ENCODE data around the gene ITPR1. TPM values are rescaled to one million over a fixed set of nuclear protein-coding genes. Genes with fewer than 3 reads are reported as not detected.

Gene ITPR1
- total RNA-seq, 4 donors from 2014 or later = 184 to 305 (median 218) TPM

- H3K27me3 ChIP-seq = no peaks in the 10 kb centered on the region
- ATAC-seq = no peak
- H3K4me3 ChIP-seq = no peak overlapping the region
- 92% methylated on average over 2 of the region's 3 CpGs; no CpG with 5 or more reads in 1 of the 2 donors for WGBS, 2 donors (ENCODE audit: low coverage in 1 of 2)
- no peaks in the 10 kb centered on the region for H3K9me3 ChIP-seq
- H3K4me1 ChIP-seq = peaks cover 8 to 47% (median 25%) of the 10 kb centered on the region in 3 donors
- TF ChIP-seq CTCF (IDR thresholded peaks at IDR 0.05) (no peak), POLR2AphosphoS5 (IDR thresholded peaks at IDR 0.05) (no peak), EP300 (IDR thresholded peaks at IDR 0.05) (no peak), POLR2A (IDR thresholded peaks at IDR 0.05) (no peak)
- H3K36me3 ChIP-seq = peaks cover 0 to 70% of the 10 kb centered on the region in 2 donors
- H3K27ac ChIP-seq = no peak overlapping the region
Observed at GRCh38 chr3:4774531-4774930, 281.4 kb downstream of the ITPR1 start.

GRCh38 chr3:4776399-4776979 is 283.3 kb downstream of the ITPR1 start:
- Histone ChIP-seq H3K36me3 (peaks cover 0 to 64% of the 10 kb centered on the region in 2 donors), H3K9me3 (no peaks in the 10 kb centered on the region), H3K27me3 (no peaks in the 10 kb centered on the region), H3K4me3 (no peak overlapping the region), H3K27ac (peak overlapping the region in 2 of 4 donors; percentile 33 to 38), H3K4me1 (peaks cover 6 to 46% (median 16%) of the 10 kb centered on the region in 3 donors)
- TF ChIP-seq POLR2AphosphoS5 (IDR thresholded peaks at IDR 0.05) (no peak), EP300 (IDR thresholded peaks at IDR 0.05) (no peak), CTCF (IDR thresholded peaks at IDR 0.05) (no peak), POLR2A (IDR thresholded peaks at IDR 0.05) (no peak)
- no peak for ATAC-seq
- WGBS, 2 donors (ENCODE audit: low coverage in 1 of 2) = 67 to 79% methylated on average over 2 to 3 of the region's 4 CpGs

- Histone ChIP-seq H3K36me3 (peaks cover 0 to 65% of the 10 kb centered on the region in 2 donors), H3K4me3 (no peak overlapping the region), H3K27me3 (no peaks in the 10 kb centered on the region), H3K9me3 (no peaks in the 10 kb centered on the region), H3K4me1 (peaks cover 0 to 40% (median 10%) of the 10 kb centered on the region in 3 donors), H3K27ac (peak overlapping the region in 2 of 4 donors; percentile 33 to 38)
- no peak for TF ChIP-seq CTCF (IDR thresholded peaks at IDR 0.05)
- TF ChIP-seq POLR2AphosphoS5 (IDR thresholded peaks at IDR 0.05) = peak; percentile 27
- WGBS, 2 donors (ENCODE audit: low coverage in 1 of 2) = 48 to 57% methylated on average over 3 to 5 of the region's 5 CpGs
- ATAC-seq = peak; percentile 74
Observed at GRCh38 chr3:4776980-4777581, 283.9 kb downstream of the ITPR1 start.

GRCh38 chr3:4778119-4778518 is 285.0 kb downstream of the ITPR1 start:
- Histone ChIP-seq H3K4me1 (peaks cover 0 to 29% (median 0%) of the 10 kb centered on the region in 3 donors), H3K27me3 (no peaks in the 10 kb centered on the region), H3K36me3 (peaks cover 0 to 75% of the 10 kb centered on the region in 2 donors), H3K9me3 (no peaks in the 10 kb centered on the region), H3K27ac (no peak overlapping the region), H3K4me3 (no peak overlapping the region)
- no peak for TF ChIP-seq POLR2AphosphoS5 (IDR thresholded peaks at IDR 0.05)
- TF ChIP-seq CTCF (IDR thresholded peaks at IDR 0.05) = no peak
- no peak for TF ChIP-seq POLR2A (IDR thresholded peaks at IDR 0.05)
- TF ChIP-seq EP300 (IDR thresholded peaks at IDR 0.05) = no peak
- ATAC-seq = no peak
- 89% methylated on average over 2 of the region's 2 CpGs; no CpG with 5 or more reads in 1 of the 2 donors for WGBS, 2 donors (ENCODE audit: low coverage in 1 of 2)

- no peak overlapping the region for H3K27ac ChIP-seq
- WGBS, 2 donors (ENCODE audit: low coverage in 1 of 2) = 89 to 100% methylated on average over 1 of the region's 1 CpG
- ATAC-seq = no peak
- H3K9me3 ChIP-seq = no peaks in the 10 kb centered on the region
- H3K27me3 ChIP-seq = no peaks in the 10 kb centered on the region
- no peak for TF ChIP-seq POLR2A (IDR thresholded peaks at IDR 0.05)
- TF ChIP-seq POLR2AphosphoS5 (IDR thresholded peaks at IDR 0.05) = no peak
- TF ChIP-seq CTCF (IDR thresholded peaks at IDR 0.05) = no peak
- no peak for TF ChIP-seq EP300 (IDR thresholded peaks at IDR 0.05)
- peaks cover 0 to 75% of the 10 kb centered on the region in 2 donors for H3K36me3 ChIP-seq
- H3K4me1 ChIP-seq = peaks cover 0 to 28% (median 0%) of the 10 kb centered on the region in 3 donors
- no peak overlapping the region for H3K4me3 ChIP-seq
Observed at GRCh38 chr3:4778740-4779139, 285.6 kb downstream of the ITPR1 start.

All from gastroesophageal sphincter (tissue), 4 donors.